Endodermal cell (in vitro differentiated cells): ENCODE results near the gene SPAG16. TPM values are rescaled to one million over a fixed set of nuclear protein-coding genes. Genes with fewer than 3 reads are reported as not detected.
"Not testable (repeated sequence)": the region's sequence is repeated elsewhere in the genome, so short reads cannot be mapped to it uniquely, and the experiment has no call there.

Experiments used
- DNase-seq: peaks from one replicate; pipeline ENCODE4 v3.0.0-alpha.2; 2017
- H3K27ac ChIP-seq: 2 replicates; pipeline ENCODE4 v1.5.1; 2013; ENCODE audit warnings: mild to moderate bottlenecking, low read depth, low read length, moderate library complexity
- H3K27me3 ChIP-seq: 2 replicates; pipeline ENCODE4 v1.6.1; 2013; ENCODE audit warnings: mild to moderate bottlenecking, low read length, moderate library complexity; ENCODE audit not compliant: insufficient read depth, control insufficient read depth, poor library complexity, severe bottlenecking
- H3K36me3 ChIP-seq: 2 replicates; pipeline ENCODE4 v1.7.0; 2013; ENCODE audit warnings: mild to moderate bottlenecking, low read length, moderate library complexity; ENCODE audit not compliant: control insufficient read depth, insufficient read depth
- H3K4me1 ChIP-seq: one replicate; pipeline ENCODE4 v1.7.0; 2013; ENCODE audit warnings: low read length; ENCODE audit not compliant: control insufficient read depth, insufficient read depth
- H3K4me3 ChIP-seq: 2 replicates; pipeline ENCODE4 v1.5.1; 2013; ENCODE audit warnings: mild to moderate bottlenecking, low read length, moderate library complexity
- H3K9ac ChIP-seq: 2 replicates; pipeline ENCODE4 v1.6.1; 2013; ENCODE audit warnings: mild to moderate bottlenecking, low read length, moderate library complexity; ENCODE audit not compliant: poor library complexity, severe bottlenecking; ENCODE audit errors: extremely low read depth
- H3K9me3 ChIP-seq: 2 replicates; pipeline ENCODE4 v1.6.1; 2013; ENCODE audit warnings: mild to moderate bottlenecking, low read length, moderate library complexity; ENCODE audit not compliant: control insufficient read depth
- H3K27ac Mint-ChIP-seq: 2 replicates; pipeline ENCODE4 v1.8.0; 2020; ENCODE audit warnings: mixed read lengths
- H3K27me3 Mint-ChIP-seq: 2 replicates; pipeline ENCODE4 v1.8.0; 2021; ENCODE audit warnings: mild to moderate bottlenecking, mixed read lengths; ENCODE audit not compliant: insufficient read depth
- H3K36me3 Mint-ChIP-seq: 2 replicates; pipeline ENCODE4 v1.8.0; 2020; ENCODE audit warnings: low read depth, mixed read lengths
- H3K4me1 Mint-ChIP-seq: 2 replicates; pipeline ENCODE4 v1.8.0; 2020; ENCODE audit warnings: mixed read lengths
- H3K4me3 Mint-ChIP-seq: 2 replicates; pipeline ENCODE4 v1.8.0; 2020; ENCODE audit warnings: mild to moderate bottlenecking, moderate library complexity, mixed read lengths
- H3K9me3 Mint-ChIP-seq: 2 replicates; pipeline ENCODE4 v1.8.0; 2020; ENCODE audit warnings: mild to moderate bottlenecking, mixed read lengths
- WGBS, 2 experiments: methylation state at CpG; one replicate each; pipeline versions ENCODE4 v1.1.5 to v1.1.7; 2013; ENCODE audit warnings: missing lambda C conversion rate in 2 of 2, mixed read lengths in 1 of 2; ENCODE audit not compliant: insufficient coverage in 1 of 2, insufficient read length in 1 of 2; 5-methylcytosine and 5-hydroxymethylcytosine counted together
- total RNA-seq, 2 donors: library from RNA; stranded (reverse); fragmentation: NEBNext Ultra II Directional in 1 of 2; extraction: Animal tissue kit (Norgen Biotek cat#: 25700) in 1 of 2; gene quantifications; 2 replicates in 1 of 2; 3 replicates in 1 of 2; pipeline ENCODE4 v1.2.1, GENCODE V29; 2021
- TF ChIP-seq, protein P1 (sequence below): fragments of 200-600 bp; sonication (generic); conservative IDR thresholded peaks from 2 replicates; pipeline ENCODE4 v1.5.0; 2021; ENCODE audit warnings: antibody characterized with exemption, mild to moderate bottlenecking

The SPAG16 gene
- total RNA-seq, 2 donors from 2014 or later = 27.8 to 38.2 TPM

DNA sequence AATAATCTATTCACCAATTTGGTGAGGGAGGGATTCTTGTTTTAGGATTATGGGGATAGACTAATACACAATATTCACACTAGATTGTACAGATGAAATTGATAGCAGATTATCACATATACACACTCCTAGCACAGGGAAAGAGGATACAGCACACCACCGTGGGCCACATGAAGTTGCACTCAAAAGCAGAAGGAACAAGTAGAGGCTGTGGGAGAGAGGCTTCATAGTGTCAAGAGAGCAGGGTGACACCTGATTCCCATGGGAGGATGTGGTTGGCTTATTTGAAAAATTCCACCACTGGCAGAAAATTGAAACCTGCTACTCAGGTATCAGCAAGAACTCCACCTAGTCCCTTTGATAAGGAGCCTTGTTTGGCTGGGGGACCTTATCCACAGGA, 395.6 kb downstream of the SPAG16 start:
- Histone ChIP-seq H3K36me3 (no peaks in the 10 kb centered on the region), H3K9me3 (peaks cover 33% of the 10 kb centered on the region), H3K4me1 (no peaks in the 10 kb centered on the region), H3K9ac (no peak overlapping the region), H3K27ac (no peak overlapping the region), H3K27me3 (no peaks in the 10 kb centered on the region), H3K4me3 (peak overlapping the region; percentile 7)
- H3K27ac Mint-ChIP-seq = no peak overlapping the region
- no peak for DNase-seq
- WGBS, 2 experiments = 100% methylated on average over 1 of the region's 1 CpG; no CpG with 5 or more reads in 1 of the 2 experiments
- peaks cover 4% of the 10 kb centered on the region for H3K36me3 Mint-ChIP-seq
- TF ChIP-seq, protein P1, sequence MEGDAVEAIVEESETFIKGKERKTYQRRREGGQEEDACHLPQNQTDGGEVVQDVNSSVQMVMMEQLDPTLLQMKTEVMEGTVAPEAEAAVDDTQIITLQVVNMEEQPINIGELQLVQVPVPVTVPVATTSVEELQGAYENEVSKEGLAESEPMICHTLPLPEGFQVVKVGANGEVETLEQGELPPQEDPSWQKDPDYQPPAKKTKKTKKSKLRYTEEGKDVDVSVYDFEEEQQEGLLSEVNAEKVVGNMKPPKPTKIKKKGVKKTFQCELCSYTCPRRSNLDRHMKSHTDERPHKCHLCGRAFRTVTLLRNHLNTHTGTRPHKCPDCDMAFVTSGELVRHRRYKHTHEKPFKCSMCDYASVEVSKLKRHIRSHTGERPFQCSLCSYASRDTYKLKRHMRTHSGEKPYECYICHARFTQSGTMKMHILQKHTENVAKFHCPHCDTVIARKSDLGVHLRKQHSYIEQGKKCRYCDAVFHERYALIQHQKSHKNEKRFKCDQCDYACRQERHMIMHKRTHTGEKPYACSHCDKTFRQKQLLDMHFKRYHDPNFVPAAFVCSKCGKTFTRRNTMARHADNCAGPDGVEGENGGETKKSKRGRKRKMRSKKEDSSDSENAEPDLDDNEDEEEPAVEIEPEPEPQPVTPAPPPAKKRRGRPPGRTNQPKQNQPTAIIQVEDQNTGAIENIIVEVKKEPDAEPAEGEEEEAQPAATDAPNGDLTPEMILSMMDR = no peak
- H3K27me3 Mint-ChIP-seq = no peaks in the 10 kb centered on the region
- no peak overlapping the region for H3K4me3 Mint-ChIP-seq
- H3K9me3 Mint-ChIP-seq = peaks cover 31% of the 10 kb centered on the region
- no peaks in the 10 kb centered on the region for H3K4me1 Mint-ChIP-seq

DNA sequence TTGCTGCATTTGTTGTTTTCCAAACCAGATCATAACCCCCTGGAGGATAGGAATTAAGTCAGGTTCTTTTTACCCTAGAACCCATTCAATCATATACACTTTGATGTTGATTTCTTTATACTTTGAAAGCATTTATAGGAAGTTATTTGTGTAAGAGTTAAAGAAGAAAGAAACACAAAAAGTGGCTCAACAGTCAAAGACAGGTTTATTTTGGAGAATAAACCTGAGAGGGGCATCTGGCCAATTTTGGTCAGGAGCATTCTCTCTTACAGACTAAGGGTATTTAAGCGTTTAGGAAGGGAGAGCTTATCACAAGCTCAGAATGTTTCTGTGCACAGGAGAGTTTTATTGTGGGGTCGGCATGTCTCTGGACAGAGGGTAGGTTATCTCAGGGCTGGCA, 398.0 kb downstream of the SPAG16 start:
- DNase-seq = no peak
- Mint-ChIP-seq H3K4me3 (no peak overlapping the region), H3K9me3 (peaks cover 35% of the 10 kb centered on the region), H3K27ac (no peak overlapping the region), H3K27me3 (no peaks in the 10 kb centered on the region), H3K4me1 (no peaks in the 10 kb centered on the region), H3K36me3 (peaks cover 4% of the 10 kb centered on the region)
- peak overlapping the region; percentile 56 for H3K4me3 ChIP-seq
- WGBS, 2 experiments = 90 to 100% methylated on average over 2 of the region's 2 CpGs
- no peaks in the 10 kb centered on the region for H3K27me3 ChIP-seq
- no peaks in the 10 kb centered on the region for H3K36me3 ChIP-seq
- peaks cover 42% of the 10 kb centered on the region for H3K9me3 ChIP-seq
- TF ChIP-seq, protein P1 = no peak
- no peak overlapping the region for H3K9ac ChIP-seq
- H3K4me1 ChIP-seq = no peaks in the 10 kb centered on the region
- H3K27ac ChIP-seq = no peak overlapping the region

DNA sequence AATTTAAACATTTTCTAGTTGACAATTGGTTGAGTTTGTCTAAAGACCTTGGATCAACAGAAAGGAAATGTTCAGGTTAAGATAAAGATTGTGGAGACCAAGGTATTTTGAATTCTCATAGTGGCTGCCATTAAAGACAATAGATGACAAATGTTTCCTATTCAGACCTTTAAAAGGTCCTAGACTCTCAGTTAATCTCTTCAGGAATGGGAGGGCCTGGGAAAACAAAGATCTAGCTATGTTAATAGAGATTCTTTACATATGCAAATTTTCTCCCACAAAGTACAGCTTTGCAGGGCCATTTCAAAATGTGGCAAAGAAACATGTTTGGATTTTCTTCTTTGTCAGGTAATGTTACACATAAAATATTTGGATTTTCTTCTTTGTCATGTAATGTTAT, 403.9 kb downstream of the SPAG16 start:
- Histone ChIP-seq H3K27me3 (no peaks in the 10 kb centered on the region), H3K36me3 (no peaks in the 10 kb centered on the region), H3K4me3 (peak overlapping the region; percentile 19), H3K9ac (no peak overlapping the region), H3K4me1 (no peaks in the 10 kb centered on the region), H3K9me3 (peaks cover 41% of the 10 kb centered on the region), H3K27ac (no peak overlapping the region)
- H3K4me1 Mint-ChIP-seq = peaks cover 3% of the 10 kb centered on the region
- no peak for DNase-seq
- no peak overlapping the region for H3K4me3 Mint-ChIP-seq
- H3K9me3 Mint-ChIP-seq = peaks cover 37% of the 10 kb centered on the region
- H3K36me3 Mint-ChIP-seq = no peaks in the 10 kb centered on the region
- H3K27ac Mint-ChIP-seq = peak overlapping the region; percentile 49
- H3K27me3 Mint-ChIP-seq = no peaks in the 10 kb centered on the region
- TF ChIP-seq, protein P1 = no peak

DNA sequence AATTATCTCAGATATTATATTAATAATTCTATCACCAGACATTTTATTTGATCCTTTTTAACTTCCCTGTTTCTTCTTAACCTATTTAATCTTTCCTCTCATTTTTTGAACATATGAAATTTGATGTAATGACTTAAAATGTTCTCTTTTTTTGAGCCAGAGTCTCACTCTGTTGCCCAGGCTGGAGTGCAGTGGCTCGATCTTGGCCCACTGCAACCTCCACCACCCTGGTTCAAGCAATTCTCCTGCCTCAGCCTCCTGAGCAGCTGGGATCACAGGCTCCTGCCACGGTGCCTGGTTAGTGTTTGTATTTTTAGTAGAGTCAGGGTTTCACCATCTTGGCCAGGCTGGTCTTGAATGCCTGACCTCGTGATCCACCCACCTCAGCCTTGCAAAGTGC, 404.6 kb downstream of the SPAG16 start:
- WGBS, 2 experiments = 97 to 100% methylated on average over 1 to 3 of the region's 3 CpGs
- H3K36me3 ChIP-seq, H3K27me3 ChIP-seq, H3K4me3 Mint-ChIP-seq, DNase-seq, H3K27ac Mint-ChIP-seq, H3K4me1 Mint-ChIP-seq, H3K9ac ChIP-seq, H3K27me3 Mint-ChIP-seq, H3K36me3 Mint-ChIP-seq, H3K4me1 ChIP-seq, H3K27ac ChIP-seq: not testable (repeated sequence)
- peaks cover 37% of the 10 kb centered on the region for H3K9me3 Mint-ChIP-seq
- Histone ChIP-seq H3K9me3 (peaks cover 39% of the 10 kb centered on the region), H3K4me3 (peak overlapping the region; percentile 19)
